NCI-H2171 treated with DMSO at 0.1 percent for 48 hours (cell line): ENCODE results near the gene C5orf63.
A peak's percentile ranks its signal among the peaks of the same experiment; 100 is the strongest.

Experiments used
- DNase-seq: peaks from one replicate; lab custom pipeline; 2025; lab: John Stamatoyannopoulos, UW

Gene C5orf63

GRCh38 chr5:127072861-127073846 is at the start of gene C5orf63:
TSS of gene C5orf63 (minus strand) at chr5:127073502. CDS start at chr5:127058995, 14,507 bp downstream.
- DNase-seq: no peak

- DNase-seq: no peak
Measured at GRCh38 chr5:127112347-127112864, 39.1 kb upstream of the C5orf63 start.

GRCh38 chr5:127111112-127111511 is 37.8 kb upstream of the C5orf63 start:
- DNase-seq: no peak

GRCh38 chr5:127108624-127109260 is 35.4 kb upstream of the C5orf63 start:
- peak; percentile 73 for DNase-seq

- DNase-seq: no peak
Measured at GRCh38 chr5:127101935-127102334, 28.6 kb upstream of the C5orf63 start.

GRCh38 chr5:127101533-127101932 is 28.2 kb upstream of the C5orf63 start:
- DNase-seq: no peak

GRCh38 chr5:127098241-127098640 is 24.9 kb upstream of the C5orf63 start:
- DNase-seq: no peak

GRCh38 chr5:127097278-127097677 is 24.0 kb upstream of the C5orf63 start:
- DNase-seq: no peak

- DNase-seq: no peak
Measured at GRCh38 chr5:127096328-127096993, 23.2 kb upstream of the C5orf63 start.

GRCh38 chr5:127094161-127094814 is 21.0 kb upstream of the C5orf63 start:
- no peak for DNase-seq

- DNase-seq: no peak
Measured at GRCh38 chr5:127092690-127093089, 19.4 kb upstream of the C5orf63 start.

- DNase-seq: no peak
Measured at GRCh38 chr5:127089191-127089590, 15.9 kb upstream of the C5orf63 start.

GRCh38 chr5:127088251-127088650 is 14.9 kb upstream of the C5orf63 start:
- DNase-seq: no peak

GRCh38 chr5:127086589-127086988 is 13.3 kb upstream of the C5orf63 start:
- DNase-seq: no peak

- DNase-seq: no peak
Measured at GRCh38 chr5:127085796-127086195, 12.5 kb upstream of the C5orf63 start.

- DNase-seq: no peak
Measured at GRCh38 chr5:127085371-127085770, 12.1 kb upstream of the C5orf63 start.

GRCh38 chr5:127084656-127085055 is 11.4 kb upstream of the C5orf63 start:
- no peak for DNase-seq

- DNase-seq: no peak
Measured at GRCh38 chr5:127083711-127084110, 10.4 kb upstream of the C5orf63 start.

GRCh38 chr5:127079994-127080491 is 6.7 kb upstream of the C5orf63 start:
- DNase-seq: no peak

- no peak for DNase-seq
Measured at GRCh38 chr5:127077366-127077765, 4.1 kb upstream of the C5orf63 start.

GRCh38 chr5:127076315-127077129 is 3.2 kb upstream of the C5orf63 start:
- no peak for DNase-seq
